Stimulated activated CD4-positive, alpha-beta T cell treated with anti-CD3 and anti-CD28 coated beads, Interleukin-1b, Interleukin-23, amount 100 ng/mL, for 48 hours (primary cell): ENCODE results near the gene SIL1.
"Not testable (repeated sequence)": the region's sequence is repeated elsewhere in the genome, so short reads cannot be mapped to it uniquely, and the experiment has no call there.

ENCODE experiments used
- DNase-seq: peaks from one replicate; pipeline ENCODE4 v3.0.0-alpha.2; 2020

SIL1 gene

DNA sequence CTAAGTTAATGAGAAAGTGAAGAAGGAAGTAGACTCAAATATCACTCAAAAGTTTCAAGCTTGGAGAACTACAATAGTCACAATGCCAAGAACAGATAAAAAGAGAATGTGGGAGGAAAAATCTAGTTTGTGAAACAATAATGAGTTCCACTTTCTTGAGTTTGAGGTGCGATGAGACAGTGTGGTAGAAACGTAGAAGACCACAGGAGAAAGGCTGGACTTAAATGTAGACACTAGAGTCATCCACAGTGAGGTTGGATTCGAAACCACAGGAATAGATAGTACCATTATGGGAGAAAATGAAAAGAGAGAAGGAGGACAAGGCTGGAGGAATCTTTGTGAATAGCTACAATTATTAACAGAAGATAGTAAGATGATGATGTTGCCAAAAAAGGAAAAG lies 182.0 kb downstream of the SIL1 start:
- no peak for DNase-seq

DNA sequence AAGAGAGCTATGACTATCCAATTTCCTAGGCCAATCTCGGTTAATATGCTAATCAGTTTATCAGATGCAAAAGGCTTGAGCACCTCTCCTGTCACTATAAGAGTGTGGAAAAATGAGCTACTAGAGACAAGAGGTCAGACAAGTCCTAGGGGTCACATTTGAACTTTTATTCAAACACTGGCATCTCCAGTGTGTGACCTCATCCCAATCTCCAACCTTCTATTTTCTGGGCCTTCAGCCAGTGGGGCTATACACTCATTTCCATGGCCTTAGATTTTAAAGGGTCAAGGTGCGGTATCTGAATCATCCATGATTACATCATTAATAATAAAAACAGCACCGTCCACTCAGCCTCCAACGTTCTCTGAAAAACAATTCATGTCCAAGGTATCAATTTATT lies 183.4 kb downstream of the SIL1 start:
- DNase-seq = no peak

DNA sequence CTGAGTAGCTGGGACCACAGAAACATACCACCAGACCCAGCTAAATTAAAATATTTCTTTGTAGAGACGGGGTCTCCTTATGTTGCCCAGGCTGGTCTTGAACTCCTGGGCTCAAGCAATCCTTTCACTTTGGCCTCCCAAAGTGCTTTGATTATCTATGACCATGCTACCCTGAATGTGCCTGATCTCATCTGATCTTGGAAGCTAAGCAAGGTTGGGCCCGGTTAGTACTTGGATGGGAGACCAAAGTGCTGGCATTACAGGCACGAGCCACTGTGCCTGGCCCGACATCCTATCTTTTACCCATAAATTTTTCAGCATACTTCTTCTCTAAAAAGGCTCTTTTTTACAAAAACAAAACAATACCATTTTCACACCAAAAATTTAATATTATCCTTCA lies 186.0 kb downstream of the SIL1 start:
- no peak for DNase-seq

GRCh38 chr5:139011156-139011555 lies 187.0 kb downstream of the SIL1 start:
- DNase-seq = not testable (repeated sequence)

DNA sequence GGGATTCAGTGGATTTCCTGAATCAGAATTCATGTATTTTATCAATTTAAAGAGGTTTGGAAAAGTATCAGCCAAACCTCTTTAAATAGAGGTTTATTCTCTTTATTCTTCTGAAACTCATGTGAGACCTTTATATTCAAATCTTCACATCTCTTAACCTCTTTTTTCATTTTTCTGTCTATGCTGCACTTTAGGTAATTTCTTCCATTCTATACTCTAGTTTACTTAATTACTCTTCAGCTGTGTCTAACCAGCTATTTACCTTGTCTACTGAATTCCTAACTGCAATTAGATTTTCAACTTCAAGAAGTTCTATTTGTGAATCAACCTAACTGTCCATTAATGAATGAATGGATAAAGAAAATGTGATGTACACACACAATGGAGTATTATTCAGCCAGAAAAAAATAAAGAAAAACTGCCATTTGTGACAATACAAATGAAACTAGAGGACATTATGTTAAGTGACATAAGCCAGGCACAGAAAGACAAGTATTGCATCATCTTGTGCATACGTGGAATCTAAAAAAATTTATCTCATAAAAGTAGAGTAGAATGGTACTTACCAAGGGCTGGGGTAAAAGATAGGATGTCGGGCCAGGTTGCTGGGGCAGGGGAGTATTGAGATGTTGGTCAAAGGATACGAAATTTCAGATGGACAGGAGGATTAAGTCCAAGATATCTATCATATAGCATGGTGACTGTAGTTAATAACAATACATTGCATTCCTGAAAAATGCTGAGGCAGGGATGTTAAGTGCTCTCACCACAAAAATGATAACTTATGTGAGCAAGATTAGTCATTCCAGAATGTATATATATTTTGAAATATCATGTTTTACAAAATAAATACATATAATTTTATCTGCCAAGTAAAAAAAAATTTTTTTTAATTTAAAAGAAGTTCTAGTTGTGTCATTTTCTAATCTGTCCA lies 193.5 kb downstream of the SIL1 start:
- DNase-seq = no peak

- no peak for DNase-seq
These were observed 198.5 kb downstream of the SIL1 start for GRCh38 chr5:138999674-139000073.

- DNase-seq = no peak
These were observed 199.6 kb downstream of the SIL1 start for GRCh38 chr5:138998521-138998920.

DNA sequence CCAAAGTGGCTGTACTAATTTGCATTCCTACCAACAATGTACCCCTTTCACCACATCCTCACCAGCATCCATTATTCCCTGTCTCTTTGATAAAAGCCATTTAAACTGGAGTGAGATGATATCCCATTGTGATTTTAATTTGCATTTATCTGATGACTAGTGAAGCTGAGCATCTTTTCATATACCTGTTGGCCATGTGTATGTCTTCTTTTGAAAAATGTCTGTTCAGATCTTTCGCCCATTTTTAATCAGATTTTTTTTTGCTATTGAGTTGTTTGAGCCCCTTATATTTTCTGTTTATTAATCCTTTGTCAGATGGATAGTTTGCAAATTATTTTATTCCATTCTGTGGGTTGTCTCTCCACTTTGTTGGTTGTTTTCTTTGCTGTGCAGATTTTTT lies 202.0 kb downstream of the SIL1 start:
- no peak for DNase-seq

DNA sequence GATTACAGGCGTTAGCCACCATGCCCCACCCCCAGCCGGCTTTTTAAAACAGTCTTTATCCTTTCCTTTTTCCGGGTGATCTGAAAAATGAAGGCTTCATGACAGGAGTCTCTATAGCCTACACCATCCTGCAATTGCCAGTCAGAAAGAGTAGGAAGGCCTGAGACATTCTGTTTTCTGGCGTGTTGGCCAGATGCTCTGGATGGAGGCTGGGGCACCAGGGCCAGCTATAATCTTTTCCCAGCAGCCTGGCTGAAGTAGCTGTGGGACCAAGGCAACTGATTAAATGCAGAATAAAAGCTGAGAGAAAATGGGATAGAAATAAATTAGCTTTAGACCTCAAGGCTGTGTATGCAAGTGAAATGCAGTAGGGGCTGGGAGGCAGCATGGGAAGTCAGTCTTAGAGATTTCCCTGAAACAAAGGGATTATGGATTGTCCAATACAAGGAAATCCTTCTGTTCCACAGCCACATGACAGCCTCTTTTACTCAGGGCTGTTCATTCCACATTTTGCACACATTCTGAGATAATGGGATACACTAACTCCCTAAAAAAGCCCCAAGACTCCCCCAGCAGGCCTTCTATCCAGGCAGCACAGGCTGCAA lies 207.1 kb downstream of the SIL1 start:
- no peak for DNase-seq

- DNase-seq = no peak
These were observed 208.4 kb downstream of the SIL1 start for GRCh38 chr5:138989720-138990119.

GRCh38 chr5:138986186-138986800 lies 211.9 kb downstream of the SIL1 start:
- no peak for DNase-seq

- DNase-seq = no peak
These were observed 212.5 kb downstream of the SIL1 start for GRCh38 chr5:138985683-138986082.

DNA sequence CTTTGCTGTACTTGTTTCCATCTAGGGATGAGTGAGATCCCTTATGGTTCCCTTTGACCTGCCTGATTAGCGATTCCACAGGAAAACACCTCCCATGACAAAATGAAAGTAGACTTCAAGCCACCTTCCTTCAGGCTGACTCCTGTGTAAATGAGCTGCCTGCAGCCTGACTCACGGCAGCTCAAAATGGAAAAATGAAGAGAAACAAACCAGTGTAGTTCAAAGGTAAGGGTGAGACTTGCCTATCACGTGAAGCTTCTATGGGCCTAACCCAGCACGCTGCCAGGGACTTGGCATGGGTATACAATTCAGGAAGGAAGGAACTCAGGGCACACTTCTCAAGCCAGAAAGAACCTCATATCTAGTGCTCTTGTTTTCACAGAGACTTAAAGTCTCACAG lies 212.9 kb downstream of the SIL1 start:
- no peak for DNase-seq

GRCh38 chr5:138983984-138984383 lies 214.2 kb downstream of the SIL1 start:
- no peak for DNase-seq

GRCh38 chr5:138981586-138981985 lies 216.6 kb downstream of the SIL1 start:
- DNase-seq = peak; percentile 24

DNA sequence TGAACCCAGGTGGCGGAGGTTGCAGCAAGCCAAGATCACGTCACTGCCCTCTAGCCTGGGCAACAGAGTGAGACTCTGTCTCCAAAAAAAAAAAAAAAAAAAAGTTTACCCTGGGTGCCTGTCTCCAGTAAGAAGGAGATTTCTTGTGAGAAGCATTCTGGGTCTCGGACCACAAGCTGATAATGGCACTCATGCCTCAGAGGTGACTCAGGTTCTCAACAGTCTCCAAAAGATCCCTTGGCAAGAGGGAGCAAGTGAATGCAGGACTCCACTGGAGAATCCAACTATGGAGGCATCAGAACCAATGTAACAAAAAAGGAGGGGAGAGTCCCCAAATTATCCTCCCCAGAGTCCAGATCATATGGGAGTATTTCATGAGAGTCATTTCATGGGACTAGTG lies 217.0 kb downstream of the SIL1 start:
- no peak for DNase-seq

- DNase-seq = no peak
These were observed 217.7 kb downstream of the SIL1 start for GRCh38 chr5:138980441-138980840.

DNA sequence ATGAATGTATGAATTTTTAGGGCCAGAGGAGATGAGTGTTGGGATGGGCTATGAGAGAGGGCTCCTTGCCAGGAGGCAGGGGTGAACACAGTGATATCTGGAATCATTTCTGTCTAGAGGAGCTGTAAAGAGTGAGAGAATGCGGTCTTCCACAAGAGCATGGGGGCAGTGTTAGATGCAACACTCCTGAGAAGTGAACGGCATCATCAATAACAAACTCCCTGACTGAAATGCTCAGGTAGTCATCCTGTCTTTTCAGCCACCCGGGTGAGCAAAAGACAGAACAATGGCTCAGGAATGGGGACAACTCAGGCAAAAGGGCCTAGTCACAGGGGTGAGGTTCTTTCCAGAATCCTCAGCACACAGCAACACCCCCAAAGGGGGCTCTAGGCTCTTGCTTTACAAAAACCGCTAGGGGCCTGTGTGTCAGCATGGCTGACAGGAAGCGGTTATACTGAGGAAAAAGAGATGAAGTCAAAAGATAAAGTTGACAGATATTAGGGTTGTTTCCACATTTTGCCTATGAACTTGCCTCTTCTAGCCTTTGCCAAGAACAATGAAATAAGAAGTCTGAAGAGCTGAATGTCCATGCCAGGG lies 218.4 kb downstream of the SIL1 start:
- DNase-seq = peak; percentile 35

DNA sequence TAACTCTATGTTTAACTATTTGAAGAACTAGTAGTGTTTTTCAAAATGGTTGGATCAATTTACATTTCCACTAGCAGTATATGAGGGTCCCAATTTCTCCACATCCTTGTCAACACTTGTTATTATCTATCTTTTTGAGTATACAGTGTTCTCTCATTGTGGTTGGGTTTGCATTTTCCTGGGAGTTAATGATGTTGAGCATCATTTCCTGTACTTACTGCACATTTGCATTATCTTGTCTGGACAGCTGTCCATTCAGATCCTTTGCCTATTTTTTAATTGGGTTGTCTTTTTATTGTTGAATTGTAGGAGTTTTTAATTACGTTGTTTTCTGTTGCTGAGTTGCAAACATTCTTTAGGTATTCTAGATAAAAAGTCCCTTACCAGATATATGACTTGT lies 219.6 kb downstream of the SIL1 start:
- no peak for DNase-seq

GRCh38 chr5:138978080-138978479 lies 220.1 kb downstream of the SIL1 start:
- DNase-seq = no peak

GRCh38 chr5:138975098-138975847 lies 222.9 kb downstream of the SIL1 start:
- DNase-seq = no peak

GRCh38 chr5:138974227-138975063 lies 223.7 kb downstream of the SIL1 start:
- no peak for DNase-seq
